GM12892 (cell line): ENCODE measurements around the gene GCNT3. TPM values are rescaled to one million over a fixed set of nuclear protein-coding genes. Genes with fewer than 3 reads are reported as not detected.

Experiments used
- DNase-seq: peaks from one replicate; pipeline ENCODE4 v3.0.0; 2011; ENCODE audit not compliant: insufficient read length
- FAIRE-seq: peaks from 2 replicates; lab custom pipeline; 2011; peaks lifted over from hg19 to GRCh38; lab: Jason Lieb, UNC
- POLR2A ChIP-seq: IDR thresholded peaks from 2 replicates; pipeline ENCODE4 v1.6.1; 2011; ENCODE audit warnings: low read depth, low read length, control low read depth
- POLR2AphosphoS5 ChIP-seq: IDR thresholded peaks from 2 replicates; pipeline ENCODE4 v1.6.1; 2011; ENCODE audit warnings: low read depth, low read length, control low read depth
- TAF1 ChIP-seq: IDR thresholded peaks from 2 replicates; pipeline ENCODE4 v1.6.1; 2011; ENCODE audit warnings: low read depth, mild to moderate bottlenecking, control low read depth, low read length, borderline replicate concordance
- polyA plus RNA-seq: library from polyadenylated mRNA; unstranded; fragments of >200 nt; gene quantifications from one replicate; pipeline ENCODE4 v1.2.1, GENCODE V29; 2012; ENCODE audit warnings: missing spikeins, inconsistent platforms; ENCODE audit not compliant: missing spikeins

Gene GCNT3
- 0.57 TPM for polyA plus RNA-seq

- no peak for DNase-seq
- TF ChIP-seq TAF1 = no peak
- no peak for TF ChIP-seq POLR2AphosphoS5
- FAIRE-seq = no peak
Measured at GRCh38 chr15:59611276-59612260, at the start of gene GCNT3. TSS of gene GCNT3 (plus strand) at chr15:59611783. CDS start at chr15:59618239, 6,456 bp downstream.

- FAIRE-seq (no peak), DNase-seq (no peak)
- TF ChIP-seq POLR2A (no peak), POLR2AphosphoS5 (no peak), TAF1 (no peak)
Measured at GRCh38 chr15:59562448-59563186, 49.0 kb upstream of the GCNT3 start.

GRCh38 chr15:59565299-59565698, 46.3 kb upstream of the GCNT3 start:
- no peak for FAIRE-seq

GRCh38 chr15:59567324-59567723, 44.3 kb upstream of the GCNT3 start:
- FAIRE-seq (no peak), DNase-seq (no peak)
- TF ChIP-seq TAF1 (no peak), POLR2AphosphoS5 (no peak), POLR2A (no peak)

More at GRCh38 chr15:59565299-59565698, 46.3 kb upstream of the GCNT3 start:
- no peak for TF ChIP-seq POLR2A
- TF ChIP-seq POLR2AphosphoS5 = no peak
- no peak for TF ChIP-seq TAF1
- DNase-seq = no peak

GRCh38 chr15:59569477-59569876, 42.1 kb upstream of the GCNT3 start:
- FAIRE-seq (no peak), DNase-seq (no peak)
- TF ChIP-seq POLR2AphosphoS5 (no peak), TAF1 (no peak), POLR2A (no peak)

GRCh38 chr15:59570315-59570714, 41.3 kb upstream of the GCNT3 start:
- no peak for FAIRE-seq
- no peak for DNase-seq
- TF ChIP-seq POLR2AphosphoS5 = no peak
- no peak for TF ChIP-seq POLR2A
- TF ChIP-seq TAF1 = no peak

- TF ChIP-seq POLR2AphosphoS5 = no peak
- no peak for TF ChIP-seq TAF1
- TF ChIP-seq POLR2A = no peak
- DNase-seq (no peak), FAIRE-seq (no peak)
Measured at GRCh38 chr15:59571606-59572005, 40.0 kb upstream of the GCNT3 start.

- FAIRE-seq (no peak), DNase-seq (no peak)
- no peak for TF ChIP-seq TAF1
- TF ChIP-seq POLR2A = no peak
- TF ChIP-seq POLR2AphosphoS5 = no peak
Measured at GRCh38 chr15:59583088-59583487, 28.5 kb upstream of the GCNT3 start.

- DNase-seq = no peak
- TF ChIP-seq POLR2A = no peak
- TF ChIP-seq POLR2AphosphoS5 = no peak
Measured at GRCh38 chr15:59587085-59587826, 24.3 kb upstream of the GCNT3 start.

GRCh38 chr15:59590027-59590426, 21.6 kb upstream of the GCNT3 start:
- FAIRE-seq (peak; percentile 9), DNase-seq (no peak)
- TF ChIP-seq TAF1 (no peak), POLR2A (no peak), POLR2AphosphoS5 (no peak)

More at GRCh38 chr15:59587085-59587826, 24.3 kb upstream of the GCNT3 start:
- FAIRE-seq = no peak

GRCh38 chr15:59591356-59591755, 20.2 kb upstream of the GCNT3 start:
- FAIRE-seq (peak; percentile 73), DNase-seq (no peak)
- TF ChIP-seq POLR2A = no peak
- TF ChIP-seq TAF1 = no peak
- TF ChIP-seq POLR2AphosphoS5 = no peak
